GM10266 (cell line): ENCODE measurements around the gene SLCO2A1.

ENCODE experiments used
- DNase-seq: peaks from one replicate; pipeline ENCODE4 v3.0.0; 2012; ENCODE audit errors: extremely low spot score
- TF ChIP-seq, protein P1 (sequence below): IDR thresholded peaks from 2 replicates; pipeline ENCODE4 v1.5.1; 2012; ENCODE audit warnings: mild to moderate bottlenecking, low read depth; ENCODE audit not compliant: control insufficient read depth, insufficient read depth; ENCODE audit errors: missing control alignments

Gene SLCO2A1

DNA sequence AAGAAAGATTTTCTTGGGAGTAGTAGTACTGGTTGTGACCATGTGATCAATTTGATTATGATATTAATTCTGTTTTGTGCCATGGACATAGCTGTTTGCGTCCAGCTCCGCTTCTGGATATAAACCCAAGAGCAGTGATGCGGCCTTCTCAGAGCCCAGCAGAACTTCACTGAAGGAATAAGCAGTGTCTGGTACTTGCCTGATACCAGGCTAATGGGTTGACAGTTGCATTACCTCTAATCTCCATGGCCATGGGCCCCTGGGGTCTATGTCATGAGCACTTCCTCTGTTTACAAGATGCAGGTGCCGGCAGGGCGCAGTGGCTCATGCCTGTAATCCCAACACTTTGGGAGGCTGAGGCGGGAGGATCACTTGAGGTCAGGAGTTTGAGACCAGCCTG lies 97.7 kb downstream of the SLCO2A1 start:
- no peak for DNase-seq
- TF ChIP-seq, protein P1, sequence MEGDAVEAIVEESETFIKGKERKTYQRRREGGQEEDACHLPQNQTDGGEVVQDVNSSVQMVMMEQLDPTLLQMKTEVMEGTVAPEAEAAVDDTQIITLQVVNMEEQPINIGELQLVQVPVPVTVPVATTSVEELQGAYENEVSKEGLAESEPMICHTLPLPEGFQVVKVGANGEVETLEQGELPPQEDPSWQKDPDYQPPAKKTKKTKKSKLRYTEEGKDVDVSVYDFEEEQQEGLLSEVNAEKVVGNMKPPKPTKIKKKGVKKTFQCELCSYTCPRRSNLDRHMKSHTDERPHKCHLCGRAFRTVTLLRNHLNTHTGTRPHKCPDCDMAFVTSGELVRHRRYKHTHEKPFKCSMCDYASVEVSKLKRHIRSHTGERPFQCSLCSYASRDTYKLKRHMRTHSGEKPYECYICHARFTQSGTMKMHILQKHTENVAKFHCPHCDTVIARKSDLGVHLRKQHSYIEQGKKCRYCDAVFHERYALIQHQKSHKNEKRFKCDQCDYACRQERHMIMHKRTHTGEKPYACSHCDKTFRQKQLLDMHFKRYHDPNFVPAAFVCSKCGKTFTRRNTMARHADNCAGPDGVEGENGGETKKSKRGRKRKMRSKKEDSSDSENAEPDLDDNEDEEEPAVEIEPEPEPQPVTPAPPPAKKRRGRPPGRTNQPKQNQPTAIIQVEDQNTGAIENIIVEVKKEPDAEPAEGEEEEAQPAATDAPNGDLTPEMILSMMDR: no peak

DNA sequence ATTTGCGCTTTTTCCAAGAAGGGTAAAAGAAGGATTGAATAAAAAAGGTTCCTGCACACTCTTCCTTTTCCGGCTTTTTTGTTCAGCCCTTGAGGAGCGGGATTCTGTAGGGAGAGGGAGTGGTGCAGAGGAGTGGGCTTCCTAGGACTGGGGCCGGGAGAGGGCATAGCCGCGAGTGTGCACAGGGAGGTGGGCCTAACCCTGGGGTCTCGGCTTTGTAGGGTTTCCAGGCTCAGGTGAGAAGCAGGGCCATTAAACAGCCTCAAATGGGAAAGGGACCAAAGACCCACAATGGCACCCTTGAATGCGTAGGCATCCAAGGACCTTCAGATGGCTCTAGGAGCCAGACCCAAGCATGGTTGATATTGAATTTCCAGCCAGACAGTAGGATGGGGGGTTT lies 98.6 kb downstream of the SLCO2A1 start:
- TF ChIP-seq, protein P1: no peak
- DNase-seq: no peak

DNA sequence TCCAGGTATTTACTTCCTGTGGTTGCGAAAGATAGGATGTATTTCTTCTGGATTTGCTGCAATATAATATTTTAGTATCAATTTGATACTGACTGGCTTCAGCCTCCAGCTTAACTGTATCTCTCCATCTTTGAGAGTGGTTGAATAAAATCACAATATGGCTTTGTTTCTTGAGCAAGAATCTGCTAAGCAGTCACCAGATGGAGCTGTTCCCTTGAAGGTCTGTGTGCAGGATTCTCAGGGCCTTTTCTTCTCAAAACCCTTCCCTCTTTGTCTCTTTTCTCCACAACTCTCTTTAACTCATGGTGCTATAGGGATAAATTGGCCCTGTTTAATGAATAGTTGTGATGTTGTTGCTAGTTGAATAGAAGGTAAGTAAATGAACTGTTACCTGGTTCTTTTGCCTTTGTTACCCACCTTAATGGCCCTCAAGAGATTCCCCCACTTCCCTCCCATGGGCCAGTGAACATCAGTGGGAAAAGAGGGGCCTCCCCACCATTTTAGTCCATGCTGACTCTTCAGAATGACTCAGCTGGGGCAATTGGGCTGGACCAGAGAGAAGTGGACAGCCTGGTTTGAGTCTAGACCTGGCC lies 99.3 kb downstream of the SLCO2A1 start:
- DNase-seq: peak; percentile 47

DNA sequence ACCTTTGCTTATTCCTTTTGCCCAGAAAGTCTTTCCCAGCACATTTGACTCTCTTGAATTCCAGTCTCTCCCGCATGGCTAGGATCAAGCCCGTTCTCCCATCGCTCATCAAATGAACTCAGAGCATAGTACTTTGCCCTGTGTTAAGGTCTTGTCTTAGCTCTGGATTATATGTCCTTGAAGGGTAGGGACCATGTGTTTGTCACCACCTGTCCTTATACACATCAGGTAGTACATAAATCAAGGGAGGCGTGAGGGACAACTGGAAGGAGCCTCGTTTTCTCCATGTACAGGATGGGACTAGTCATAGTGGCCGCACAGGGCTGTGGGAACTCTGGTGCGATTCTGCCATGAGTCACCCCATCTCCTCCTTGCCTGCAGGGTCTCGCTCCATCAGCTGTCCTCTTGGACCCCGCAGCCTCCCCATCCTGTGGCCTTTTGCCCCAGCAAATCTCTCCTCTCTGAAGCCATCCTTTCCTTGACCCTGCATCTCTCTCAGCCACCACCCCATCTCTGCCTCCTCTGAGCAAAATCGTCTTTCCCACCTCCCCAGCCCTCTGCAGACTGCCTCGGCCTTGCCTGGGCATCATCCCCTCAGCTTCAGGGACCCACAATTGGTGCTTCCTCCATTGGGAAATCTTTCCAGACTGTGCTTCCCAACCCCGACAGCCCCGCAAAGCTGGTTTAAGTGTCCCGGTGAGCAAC lies 100.7 kb downstream of the SLCO2A1 start:
- TF ChIP-seq, protein P1: no peak
- no peak for DNase-seq

More for the DNA sequence above, 99.3 kb downstream of the SLCO2A1 start:
- TF ChIP-seq, protein P1: peak; percentile 67

DNA sequence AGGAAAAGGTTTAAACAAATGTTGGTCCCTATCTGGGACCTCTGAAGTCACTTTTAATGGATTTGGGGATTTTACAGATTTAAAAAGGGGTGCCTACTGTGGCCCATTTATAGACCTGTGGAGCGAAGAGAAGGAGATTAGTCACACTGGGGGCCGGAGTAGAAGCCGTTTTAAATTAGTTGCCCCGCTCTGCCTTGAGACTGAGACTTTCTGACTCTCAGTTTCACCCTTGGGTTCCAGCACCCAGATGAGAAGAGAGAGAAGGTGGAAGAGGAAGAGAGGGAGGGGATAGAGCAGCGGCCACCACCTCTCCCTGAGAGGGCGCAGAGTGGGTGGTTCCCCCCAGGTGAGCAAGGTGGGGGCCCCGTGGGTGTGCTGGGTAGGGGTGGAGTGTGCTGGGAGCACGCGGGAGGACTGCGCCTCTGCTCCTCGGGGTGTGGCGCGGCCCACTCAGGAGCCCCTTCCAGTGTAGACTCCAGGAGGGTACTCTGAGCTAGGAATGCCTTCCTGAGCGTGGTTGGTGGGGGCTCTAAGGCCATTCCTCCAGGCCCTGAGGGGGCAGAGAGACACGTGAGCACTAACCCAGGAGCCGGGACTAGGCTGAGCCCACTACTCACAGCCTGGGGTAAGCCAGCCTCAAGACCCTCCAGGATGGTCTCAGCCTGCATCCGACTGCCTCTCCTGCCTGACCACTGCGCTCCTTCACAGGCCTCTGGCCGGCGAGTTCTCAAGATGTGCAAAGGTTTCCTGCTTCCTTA lies 101.4 kb downstream of the SLCO2A1 start:
- DNase-seq: no peak

DNA sequence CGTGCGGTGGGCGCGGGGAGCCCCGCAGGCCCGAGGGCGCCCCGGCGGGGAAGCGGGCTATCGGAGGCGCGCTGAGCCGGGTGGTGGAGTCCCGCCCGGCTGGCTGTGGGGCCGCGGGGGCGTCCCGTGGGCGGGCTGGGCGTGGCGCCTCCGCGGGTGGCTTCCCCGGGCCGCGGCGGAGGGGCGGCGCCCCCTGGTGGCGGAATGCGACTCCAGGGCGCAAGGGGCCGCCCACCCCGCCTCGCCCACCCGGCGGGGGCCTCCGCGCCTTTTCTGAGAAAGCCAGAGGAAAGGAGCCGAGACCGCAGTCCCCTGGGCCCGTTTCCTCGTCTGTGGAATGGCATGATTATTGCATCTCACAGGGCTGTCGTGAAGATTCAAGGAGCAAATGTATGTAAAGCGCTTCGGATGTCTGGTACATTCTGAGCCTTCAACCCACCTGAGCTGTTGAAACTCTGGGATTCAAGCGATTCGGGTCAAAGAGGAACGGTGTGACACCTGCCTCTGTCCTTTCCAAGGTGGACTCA lies 102.1 kb downstream of the SLCO2A1 start:
- DNase-seq: peak; percentile 89
- TF ChIP-seq, protein P1: peak; percentile 80

More for the DNA sequence above, 101.4 kb downstream of the SLCO2A1 start:
- TF ChIP-seq, protein P1: no peak
